Hematopoietic multipotent progenitor cell treated with erythropoietin and hydrocortisone succinate and interleukin-3 and kit ligand, for 8 days (in vitro differentiated cells): ENCODE data around the gene CILP.
A peak's percentile ranks its signal among the peaks of the same experiment; 100 is the strongest.

ENCODE experiments used
- DNase-seq: peaks from one replicate; pipeline ENCODE4 v3.0.0-alpha.2; 2015

Gene CILP

GRCh38 chr15:65223996-65224395 lies 12.7 kb upstream of the CILP start:
- DNase-seq: no peak

- DNase-seq: no peak
Observed at GRCh38 chr15:65222891-65223290, 11.6 kb upstream of the CILP start.

- no peak for DNase-seq
Observed at GRCh38 chr15:65221697-65222096, 10.4 kb upstream of the CILP start.

GRCh38 chr15:65219137-65219536 lies 7.9 kb upstream of the CILP start:
- DNase-seq: no peak

- DNase-seq: peak; percentile 6
Observed at GRCh38 chr15:65217526-65218482, 6.5 kb upstream of the CILP start.

- DNase-seq: no peak
Observed at GRCh38 chr15:65215496-65215895, 4.2 kb upstream of the CILP start.

GRCh38 chr15:65214010-65214409 lies 2.7 kb upstream of the CILP start:
- DNase-seq: no peak

GRCh38 chr15:65213241-65213640 lies 2.0 kb upstream of the CILP start:
- DNase-seq: no peak

- DNase-seq: peak; percentile 49
Observed at GRCh38 chr15:65212097-65212496, 824 bp upstream of the CILP start.

GRCh38 chr15:65211482-65211982 lies 259 bp upstream of the CILP start:
- no peak for DNase-seq

GRCh38 chr15:65209701-65210643 lies 1.3 kb downstream of the CILP start:
- DNase-seq: no peak

- no peak for DNase-seq
Observed at GRCh38 chr15:65208647-65209046, 2.6 kb downstream of the CILP start.

GRCh38 chr15:65207280-65207840 lies 3.9 kb downstream of the CILP start:
- DNase-seq: no peak

- DNase-seq: no peak
Observed at GRCh38 chr15:65206750-65207149, 4.5 kb downstream of the CILP start.

GRCh38 chr15:65204931-65205660 lies 6.2 kb downstream of the CILP start:
- DNase-seq: no peak

GRCh38 chr15:65204236-65204930 lies 6.9 kb downstream of the CILP start:
- no peak for DNase-seq

- no peak for DNase-seq
Observed at GRCh38 chr15:65201918-65202317, 9.4 kb downstream of the CILP start.

- DNase-seq: no peak
Observed at GRCh38 chr15:65198571-65198970, 12.7 kb downstream of the CILP start.

- no peak for DNase-seq
Observed at GRCh38 chr15:65197337-65197645, 14.0 kb downstream of the CILP start.

- no peak for DNase-seq
Observed at GRCh38 chr15:65196637-65197336, 14.5 kb downstream of the CILP start.

- DNase-seq: no peak
Observed at GRCh38 chr15:65195548-65195923, 15.7 kb downstream of the CILP start.
